ENCODE data around the gene EFCAB13.

The EFCAB13 gene

DNA sequence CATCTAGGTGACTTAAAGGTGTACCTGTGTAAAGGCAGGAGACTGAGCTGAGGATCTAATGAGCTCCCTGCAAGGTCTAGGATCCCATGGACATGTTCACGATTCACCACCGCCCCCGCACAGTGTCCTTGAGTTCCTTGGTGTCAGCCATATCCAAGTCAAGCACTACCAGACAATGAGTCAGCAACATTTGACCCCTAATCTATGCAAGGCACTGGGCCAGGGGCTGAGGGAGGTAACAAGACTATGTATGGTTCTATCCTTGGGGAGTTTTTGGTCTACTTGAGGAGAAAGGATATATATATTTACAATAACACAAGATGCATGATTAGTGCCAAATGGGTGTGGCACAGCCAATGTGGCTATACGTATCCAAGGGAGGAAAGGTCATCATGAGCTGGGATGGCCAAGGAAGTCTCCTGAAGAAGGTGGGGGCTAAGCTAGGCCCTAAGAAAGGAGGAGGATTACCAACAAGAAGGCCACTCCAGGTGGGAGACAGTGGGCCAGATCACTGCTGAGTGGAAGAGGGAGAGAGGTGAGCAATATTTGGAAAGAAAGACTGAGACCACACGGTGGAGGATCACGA, 35.1 kb upstream of the EFCAB13 start:
- in situ Hi-C loops (cut with HindIII; ENCODE audit: low pct_ligation_motif_present, low sequenced_read_pairs) = no loop called here

DNA sequence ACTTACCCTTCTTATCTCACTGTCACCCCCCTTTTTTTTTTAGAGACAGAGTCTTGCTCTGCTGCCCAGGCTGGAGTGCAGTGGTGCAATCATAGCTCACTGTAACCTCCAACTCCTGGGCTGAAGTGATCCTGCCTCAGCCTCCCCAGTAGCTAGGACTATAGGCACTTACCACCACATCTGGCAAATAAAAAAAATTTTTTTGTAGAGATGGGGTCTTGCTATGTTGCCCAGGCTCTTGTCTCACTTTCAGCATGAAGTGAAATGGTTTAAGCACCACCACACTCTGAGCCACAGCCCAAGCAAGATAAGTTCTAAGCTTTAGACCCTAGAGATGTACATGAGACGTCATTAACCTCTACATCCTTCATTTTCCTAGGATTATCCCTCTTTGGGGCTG, 34.5 kb upstream of the EFCAB13 start:
- TF ChIP-seq, protein P1, sequence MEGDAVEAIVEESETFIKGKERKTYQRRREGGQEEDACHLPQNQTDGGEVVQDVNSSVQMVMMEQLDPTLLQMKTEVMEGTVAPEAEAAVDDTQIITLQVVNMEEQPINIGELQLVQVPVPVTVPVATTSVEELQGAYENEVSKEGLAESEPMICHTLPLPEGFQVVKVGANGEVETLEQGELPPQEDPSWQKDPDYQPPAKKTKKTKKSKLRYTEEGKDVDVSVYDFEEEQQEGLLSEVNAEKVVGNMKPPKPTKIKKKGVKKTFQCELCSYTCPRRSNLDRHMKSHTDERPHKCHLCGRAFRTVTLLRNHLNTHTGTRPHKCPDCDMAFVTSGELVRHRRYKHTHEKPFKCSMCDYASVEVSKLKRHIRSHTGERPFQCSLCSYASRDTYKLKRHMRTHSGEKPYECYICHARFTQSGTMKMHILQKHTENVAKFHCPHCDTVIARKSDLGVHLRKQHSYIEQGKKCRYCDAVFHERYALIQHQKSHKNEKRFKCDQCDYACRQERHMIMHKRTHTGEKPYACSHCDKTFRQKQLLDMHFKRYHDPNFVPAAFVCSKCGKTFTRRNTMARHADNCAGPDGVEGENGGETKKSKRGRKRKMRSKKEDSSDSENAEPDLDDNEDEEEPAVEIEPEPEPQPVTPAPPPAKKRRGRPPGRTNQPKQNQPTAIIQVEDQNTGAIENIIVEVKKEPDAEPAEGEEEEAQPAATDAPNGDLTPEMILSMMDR (IDR thresholded peaks at IDR 0.05; ENCODE audit: low read depth, low read length, missing control alignments) = no peak
- Histone ChIP-seq H3K27me3 (replicated peaks) (no peaks in the 10 kb centered on the region), H3K27ac (no peak overlapping the region), H3K36me3 (replicated peaks) (peaks cover 28% of the 10 kb centered on the region), H3K4me3 (ENCODE audit: low read depth, low read length) (no peak overlapping the region)
- DNase-seq = no peak
- in situ Hi-C loops (cut with HindIII; ENCODE audit: low pct_ligation_motif_present, low sequenced_read_pairs) = no loop called here

More for the DNA sequence above, 35.1 kb upstream of the EFCAB13 start:
- TF ChIP-seq, protein P1 (IDR thresholded peaks at IDR 0.05; ENCODE audit: low read depth, low read length, missing control alignments) = no peak
- Histone ChIP-seq H3K4me3 (ENCODE audit: low read depth, low read length) (no peak overlapping the region), H3K36me3 (replicated peaks) (peaks cover 28% of the 10 kb centered on the region), H3K27ac (peak overlapping the region; percentile 32), H3K27me3 (replicated peaks) (no peaks in the 10 kb centered on the region)
- peak; percentile 73 for DNase-seq

- Histone ChIP-seq H3K36me3 (replicated peaks) (peaks cover 28% of the 10 kb centered on the region), H3K27me3 (replicated peaks) (no peaks in the 10 kb centered on the region), H3K27ac (no peak overlapping the region), H3K4me3 (ENCODE audit: low read depth, low read length) (no peak overlapping the region)
- no peak for DNase-seq
- in situ Hi-C loops (cut with HindIII; ENCODE audit: low pct_ligation_motif_present, low sequenced_read_pairs) = no loop called here
- TF ChIP-seq, protein P1 (IDR thresholded peaks at IDR 0.05; ENCODE audit: low read depth, low read length, missing control alignments) = no peak
These were observed 32.9 kb upstream of the EFCAB13 start for GRCh38 chr17:47290870-47291241.

- no peak for DNase-seq
- Histone ChIP-seq H3K4me3 (ENCODE audit: low read depth, low read length) (no peak overlapping the region), H3K27me3 (replicated peaks) (no peaks in the 10 kb centered on the region), H3K27ac (no peak overlapping the region), H3K36me3 (replicated peaks) (peaks cover 28% of the 10 kb centered on the region)
- in situ Hi-C loops (cut with HindIII; ENCODE audit: low pct_ligation_motif_present, low sequenced_read_pairs) = no loop called here
- TF ChIP-seq, protein P1 (IDR thresholded peaks at IDR 0.05; ENCODE audit: low read depth, low read length, missing control alignments) = no peak
These were observed 32.4 kb upstream of the EFCAB13 start for GRCh38 chr17:47291242-47291873.

GRCh38 chr17:47292206-47292605, 31.5 kb upstream of the EFCAB13 start:
- in situ Hi-C loops (cut with HindIII; ENCODE audit: low pct_ligation_motif_present, low sequenced_read_pairs) = no loop called here
- H3K36me3 ChIP-seq (replicated peaks) = peaks cover 24% of the 10 kb centered on the region
- DNase-seq = no peak

More at GRCh38 chr17:47292206-47292605, 31.5 kb upstream of the EFCAB13 start:
- H3K4me3 ChIP-seq (ENCODE audit: low read depth, low read length) = no peak overlapping the region
- H3K27ac ChIP-seq = no peak overlapping the region
- TF ChIP-seq, protein P1 (IDR thresholded peaks at IDR 0.05; ENCODE audit: low read depth, low read length, missing control alignments) = no peak
- H3K27me3 ChIP-seq (replicated peaks) = no peaks in the 10 kb centered on the region

All from brain microvascular endothelial cell (primary cell).